GM18520 (cell line): ENCODE data around the gene MCAT.

ENCODE experiments used
- ATAC-seq: cut with Tn5 transposase; IDR thresholded peaks from one replicate; pipeline ENCODE4 v1.9.1; 2021; ENCODE audit not compliant: unreplicated experiment

The MCAT gene

GRCh38 chr22:43142880-43143562, at the start of gene MCAT:
Gene MCAT, minus strand, starts transcription at chr22:43143398. Its CDS starts 50 bp downstream, at chr22:43143348.
- peak; percentile 67 for ATAC-seq

- ATAC-seq: no peak
These were observed 48.6 kb upstream of the MCAT start for GRCh38 chr22:43191831-43192230.

- ATAC-seq: no peak
These were observed 45.8 kb upstream of the MCAT start for GRCh38 chr22:43188829-43189545.

- peak; percentile 72 for ATAC-seq
These were observed 44.2 kb upstream of the MCAT start for GRCh38 chr22:43187171-43188099.

- ATAC-seq: peak; percentile 29
These were observed 43.3 kb upstream of the MCAT start, which contains the start of gene TTLL12 for GRCh38 chr22:43186272-43187170. Gene TTLL12, minus strand, starts transcription at chr22:43187134. Its CDS starts 65 bp downstream, at chr22:43187069.

GRCh38 chr22:43185860-43186261, 42.7 kb upstream of the MCAT start:
- ATAC-seq: no peak

- no peak for ATAC-seq
These were observed 40.5 kb upstream of the MCAT start for GRCh38 chr22:43183496-43184277.

- no peak for ATAC-seq
These were observed 39.5 kb upstream of the MCAT start for GRCh38 chr22:43182726-43183125.

- no peak for ATAC-seq
These were observed 38.9 kb upstream of the MCAT start for GRCh38 chr22:43182118-43182517.

GRCh38 chr22:43181321-43182076, 38.3 kb upstream of the MCAT start:
- no peak for ATAC-seq

- no peak for ATAC-seq
These were observed 37.5 kb upstream of the MCAT start for GRCh38 chr22:43180670-43181069.

GRCh38 chr22:43179911-43180195, 36.7 kb upstream of the MCAT start:
- ATAC-seq: no peak

GRCh38 chr22:43179146-43179910, 36.1 kb upstream of the MCAT start:
- no peak for ATAC-seq

GRCh38 chr22:43177479-43177878, 34.3 kb upstream of the MCAT start:
- no peak for ATAC-seq

GRCh38 chr22:43176090-43176489, 32.9 kb upstream of the MCAT start:
- ATAC-seq: no peak

GRCh38 chr22:43174941-43175531, 31.8 kb upstream of the MCAT start:
- no peak for ATAC-seq

- no peak for ATAC-seq
These were observed 30.9 kb upstream of the MCAT start for GRCh38 chr22:43173976-43174720.
